Progenitor cell of endocrine pancreas (in vitro differentiated cells): ENCODE data around the gene NCCRP1. TPM values are rescaled to one million over a fixed set of nuclear protein-coding genes. Genes with fewer than 3 reads are reported as not detected.

ENCODE experiments used
- DNase-seq: peaks from one replicate; pipeline ENCODE4 v3.0.0; 2021; ENCODE audit warnings: low spot score; ENCODE audit not compliant: unreplicated experiment
- H3K27ac Mint-ChIP-seq: 2 replicates; pipeline ENCODE4 v1.8.0; 2021; ENCODE audit warnings: mild to moderate bottlenecking, moderate library complexity, mixed read lengths
- H3K27me3 Mint-ChIP-seq: 2 replicates; pipeline ENCODE4 v1.8.0; 2021; ENCODE audit warnings: mixed read lengths
- H3K36me3 Mint-ChIP-seq: 2 replicates; pipeline ENCODE4 v1.8.0; 2022; ENCODE audit warnings: mixed read lengths; ENCODE audit not compliant: insufficient read depth
- H3K4me1 Mint-ChIP-seq: 2 replicates; pipeline ENCODE4 v1.8.0; 2021; ENCODE audit warnings: low read depth, mixed read lengths
- H3K4me3 Mint-ChIP-seq: 2 replicates; pipeline ENCODE4 v1.8.0; 2021; ENCODE audit warnings: low read depth, mild to moderate bottlenecking, moderate library complexity, mixed read lengths
- H3K9me3 Mint-ChIP-seq: 2 replicates; pipeline ENCODE4 v1.8.0; 2021; ENCODE audit warnings: low read depth, mixed read lengths
- total RNA-seq: library from RNA; stranded (reverse); gene quantifications from 2 replicates; pipeline ENCODE4 v1.2.1, GENCODE V29; 2021
- TF ChIP-seq, protein P1 (sequence below): fragments of 200-600 bp; sonication (generic); IDR thresholded peaks from one replicate; pipeline ENCODE4 v1.5.0; 2021; ENCODE audit warnings: antibody characterized with exemption, mild to moderate bottlenecking; ENCODE audit not compliant: unreplicated experiment

The NCCRP1 gene
- total RNA-seq, 1 donor from 2014 or later = 0.93 TPM

DNA sequence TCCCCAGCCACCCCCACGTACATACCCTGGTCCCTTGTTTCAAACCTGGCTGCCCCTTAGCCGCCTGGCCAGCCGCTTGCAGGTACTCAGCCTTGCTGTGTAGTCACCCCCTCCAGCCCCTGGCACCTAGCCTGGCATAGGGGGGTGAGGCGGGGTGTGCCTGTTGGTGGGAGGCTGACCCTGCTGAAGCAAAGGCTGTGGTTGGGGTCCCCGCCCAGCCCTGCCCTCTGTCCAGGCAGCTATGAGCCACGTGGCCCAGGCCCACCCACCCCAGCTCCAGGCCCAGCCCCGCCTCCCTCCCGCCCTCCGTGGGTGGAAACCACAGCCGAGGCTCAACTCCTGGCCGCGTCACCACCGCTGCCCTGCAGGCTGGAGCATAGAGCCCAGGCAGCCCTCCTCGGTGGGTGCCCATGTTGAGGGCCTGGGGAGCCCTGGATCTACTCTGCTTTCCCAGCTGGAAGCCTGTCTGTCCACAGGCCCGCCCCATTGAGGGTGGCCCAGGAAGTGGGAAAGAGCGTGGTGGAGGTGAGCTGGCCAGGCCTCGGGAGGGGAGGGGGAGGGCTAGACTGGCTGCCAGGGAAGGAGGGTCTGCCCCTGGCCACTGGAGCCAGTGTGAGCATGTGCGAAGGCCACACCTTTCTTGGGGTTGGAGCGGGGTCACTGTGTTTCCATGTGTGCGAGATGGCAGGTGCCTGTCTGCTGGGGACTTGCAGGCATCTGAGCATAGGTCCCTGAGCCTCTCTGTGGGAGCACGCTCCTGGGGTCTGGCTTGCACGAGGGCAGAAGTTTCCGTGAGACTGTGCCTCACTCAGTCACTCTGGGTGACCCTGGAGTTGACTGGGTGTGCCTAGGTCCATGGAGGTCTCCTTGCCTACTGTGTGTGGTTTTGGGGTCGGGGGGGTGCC is 40.2 kb upstream of the NCCRP1 start:
- H3K27ac Mint-ChIP-seq = peak overlapping the region; percentile 53
- no peak overlapping the region for H3K4me3 Mint-ChIP-seq
- H3K4me1 Mint-ChIP-seq = peaks cover 49% of the 10 kb centered on the region
- no peak for DNase-seq
- H3K27me3 Mint-ChIP-seq = no peaks in the 10 kb centered on the region
- no peaks in the 10 kb centered on the region for H3K9me3 Mint-ChIP-seq
- TF ChIP-seq, protein P1, sequence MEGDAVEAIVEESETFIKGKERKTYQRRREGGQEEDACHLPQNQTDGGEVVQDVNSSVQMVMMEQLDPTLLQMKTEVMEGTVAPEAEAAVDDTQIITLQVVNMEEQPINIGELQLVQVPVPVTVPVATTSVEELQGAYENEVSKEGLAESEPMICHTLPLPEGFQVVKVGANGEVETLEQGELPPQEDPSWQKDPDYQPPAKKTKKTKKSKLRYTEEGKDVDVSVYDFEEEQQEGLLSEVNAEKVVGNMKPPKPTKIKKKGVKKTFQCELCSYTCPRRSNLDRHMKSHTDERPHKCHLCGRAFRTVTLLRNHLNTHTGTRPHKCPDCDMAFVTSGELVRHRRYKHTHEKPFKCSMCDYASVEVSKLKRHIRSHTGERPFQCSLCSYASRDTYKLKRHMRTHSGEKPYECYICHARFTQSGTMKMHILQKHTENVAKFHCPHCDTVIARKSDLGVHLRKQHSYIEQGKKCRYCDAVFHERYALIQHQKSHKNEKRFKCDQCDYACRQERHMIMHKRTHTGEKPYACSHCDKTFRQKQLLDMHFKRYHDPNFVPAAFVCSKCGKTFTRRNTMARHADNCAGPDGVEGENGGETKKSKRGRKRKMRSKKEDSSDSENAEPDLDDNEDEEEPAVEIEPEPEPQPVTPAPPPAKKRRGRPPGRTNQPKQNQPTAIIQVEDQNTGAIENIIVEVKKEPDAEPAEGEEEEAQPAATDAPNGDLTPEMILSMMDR = no peak
- H3K36me3 Mint-ChIP-seq = peaks cover 6% of the 10 kb centered on the region

DNA sequence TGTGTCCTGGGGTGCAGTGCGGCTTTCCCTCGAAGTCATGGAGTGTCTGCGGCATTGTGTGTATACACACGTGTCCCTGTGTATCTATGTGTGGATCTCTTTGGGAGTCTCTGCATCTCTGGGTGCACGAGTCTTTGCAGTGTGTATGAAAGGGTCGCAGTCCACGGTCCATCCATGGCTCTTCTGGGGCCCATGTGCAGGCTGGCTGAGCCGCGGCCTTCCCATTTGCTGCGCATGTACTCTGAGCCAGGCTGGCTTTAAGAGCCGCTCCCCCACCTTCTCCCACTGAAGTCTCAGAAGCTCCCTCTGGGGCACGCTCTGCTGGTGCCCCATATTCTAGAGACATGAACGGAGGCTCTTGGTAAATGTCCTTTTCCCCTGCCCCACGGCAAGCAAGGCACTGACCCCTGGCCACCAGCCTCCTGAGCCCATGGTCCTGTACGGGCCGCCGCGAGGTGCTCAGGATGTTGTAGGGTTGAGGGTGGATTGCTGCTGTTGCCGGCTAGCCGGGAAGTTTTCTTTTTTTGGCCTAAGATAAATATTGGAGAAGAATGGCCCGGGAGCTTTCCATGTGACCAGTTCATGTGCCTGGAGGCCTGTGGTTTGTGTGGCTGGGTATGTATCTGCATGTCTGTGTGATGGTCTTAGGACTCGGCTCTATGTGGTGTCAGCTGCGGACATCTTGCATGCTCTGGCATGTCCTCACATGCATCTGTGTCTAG is 39.3 kb upstream of the NCCRP1 start:
- no peak for DNase-seq
- Mint-ChIP-seq H3K36me3 (peaks cover 6% of the 10 kb centered on the region), H3K4me3 (peak overlapping the region; percentile 27), H3K27ac (peak overlapping the region; percentile 63), H3K4me1 (peaks cover 49% of the 10 kb centered on the region), H3K27me3 (no peaks in the 10 kb centered on the region), H3K9me3 (no peaks in the 10 kb centered on the region)
- TF ChIP-seq, protein P1 = no peak

DNA sequence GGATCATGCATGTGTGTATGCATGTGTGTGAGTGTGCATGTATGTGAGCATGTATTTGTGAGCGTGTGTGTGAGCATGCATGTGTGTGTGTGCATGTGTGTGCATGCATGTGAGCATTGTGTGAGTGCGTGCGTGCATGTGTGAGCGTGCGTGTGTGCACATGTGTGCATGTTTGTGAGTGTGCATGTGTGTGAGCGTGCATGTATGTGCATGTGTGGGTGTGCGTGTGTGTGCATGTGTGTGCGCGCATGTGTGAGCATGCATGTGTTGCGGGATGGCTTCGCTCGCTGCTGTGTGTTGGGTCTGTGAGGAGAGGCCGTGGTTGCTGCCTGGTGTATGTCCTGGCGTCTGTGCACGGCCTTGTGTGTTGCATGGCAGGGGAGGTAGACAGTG is 38.8 kb upstream of the NCCRP1 start:
- no peaks in the 10 kb centered on the region for H3K9me3 Mint-ChIP-seq
- DNase-seq = no peak
- TF ChIP-seq, protein P1 = no peak
- peak overlapping the region; percentile 83 for H3K27ac Mint-ChIP-seq
- H3K4me3 Mint-ChIP-seq = peak overlapping the region; percentile 27
- peaks cover 6% of the 10 kb centered on the region for H3K36me3 Mint-ChIP-seq
- peaks cover 51% of the 10 kb centered on the region for H3K4me1 Mint-ChIP-seq
- H3K27me3 Mint-ChIP-seq = no peaks in the 10 kb centered on the region

DNA sequence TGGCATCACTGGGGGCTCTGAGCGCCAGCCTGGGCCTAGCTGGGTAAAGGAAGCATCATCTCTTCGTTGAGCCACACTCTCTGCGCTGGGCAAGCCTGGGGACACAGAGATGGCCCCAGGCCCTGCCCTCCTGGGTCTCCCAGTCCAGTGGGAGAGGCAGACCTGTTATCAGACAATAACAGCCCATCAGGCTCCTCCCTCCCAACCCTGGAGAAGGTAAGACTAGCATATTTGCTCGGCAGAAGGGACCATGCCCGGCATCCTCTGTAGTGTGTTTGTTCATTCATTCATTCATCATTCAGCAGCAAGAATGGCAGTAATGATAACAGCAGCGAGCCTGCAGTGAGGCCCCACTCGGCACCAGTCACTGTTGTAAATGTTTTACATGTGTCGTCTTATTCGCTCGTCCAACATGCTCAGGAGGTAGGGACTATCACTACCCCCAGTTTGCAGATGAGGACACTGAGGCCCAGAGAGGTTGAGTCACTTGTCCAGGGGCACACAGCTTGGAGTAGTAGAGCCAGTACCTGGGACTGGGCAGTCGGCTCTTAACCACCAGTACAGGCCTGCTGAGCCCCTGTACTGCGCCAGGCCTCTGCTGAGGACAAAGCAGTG is 38.0 kb upstream of the NCCRP1 start:
- no peak for DNase-seq
- no peaks in the 10 kb centered on the region for H3K9me3 Mint-ChIP-seq
- peak overlapping the region; percentile 83 for H3K27ac Mint-ChIP-seq
- peaks cover 6% of the 10 kb centered on the region for H3K36me3 Mint-ChIP-seq
- no peak overlapping the region for H3K4me3 Mint-ChIP-seq
- H3K27me3 Mint-ChIP-seq = no peaks in the 10 kb centered on the region
- H3K4me1 Mint-ChIP-seq = peaks cover 53% of the 10 kb centered on the region
- TF ChIP-seq, protein P1 = no peak

DNA sequence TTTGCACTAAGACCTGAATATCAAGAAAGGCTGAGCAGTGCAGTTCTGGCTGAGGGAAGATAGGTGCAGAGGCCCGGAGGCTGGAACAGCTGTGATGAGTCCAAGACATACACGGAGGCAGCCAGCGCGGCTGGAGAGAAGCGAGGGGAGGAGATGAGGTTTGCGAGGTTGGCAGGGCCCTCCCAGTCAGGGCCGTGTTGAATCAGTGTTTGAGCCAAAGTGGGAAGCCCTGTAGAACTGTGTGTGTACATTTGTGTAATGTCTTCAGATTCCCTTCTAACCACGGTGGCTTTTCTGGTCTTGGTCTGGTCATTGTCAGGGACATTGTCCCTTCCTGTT is 36.3 kb upstream of the NCCRP1 start:
- Mint-ChIP-seq H3K4me3 (no peak overlapping the region), H3K4me1 (peaks cover 43% of the 10 kb centered on the region)

More for the DNA sequence above, 36.3 kb upstream of the NCCRP1 start:
- Mint-ChIP-seq H3K27ac (peak overlapping the region; percentile 0), H3K36me3 (no peaks in the 10 kb centered on the region), H3K27me3 (no peaks in the 10 kb centered on the region), H3K9me3 (no peaks in the 10 kb centered on the region)
- no peak for DNase-seq
- TF ChIP-seq, protein P1 = no peak
